ENCODE results near the gene SPINK9. TPM values are rescaled to one million over a fixed set of nuclear protein-coding genes. Genes with fewer than 3 reads are reported as not detected.

Gene SPINK9
- total RNA-seq, 1 experiment from 2014 or later = not detected

DNA sequence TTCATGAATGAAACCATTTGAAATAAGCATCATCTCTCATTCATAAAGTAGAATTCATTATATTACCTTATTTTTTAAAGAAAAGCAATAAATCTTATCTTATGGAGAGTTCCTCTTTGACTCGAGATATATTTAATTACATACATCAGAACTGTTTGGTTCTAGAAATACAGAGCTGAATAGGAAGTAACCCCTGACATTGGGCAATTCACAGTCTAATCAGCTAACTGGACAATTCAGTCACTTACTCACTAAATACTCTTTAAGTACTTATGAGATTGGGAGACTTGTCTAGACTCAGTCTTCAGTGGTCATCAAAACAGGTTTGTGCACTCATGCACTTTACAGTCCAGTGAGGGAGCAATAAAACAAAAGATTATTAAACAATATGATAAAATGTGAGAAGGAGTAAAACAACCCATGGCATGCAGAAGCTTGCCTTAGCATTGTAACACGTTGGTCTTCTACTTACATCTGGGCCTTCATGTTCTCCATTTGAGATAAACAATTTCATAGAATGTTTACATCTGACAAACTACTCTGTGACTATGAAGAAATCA, 36.9 kb downstream of the SPINK9 start:
- Histone ChIP-seq H2AFZ (ENCODE audit: low read length) (no peak overlapping the region), H3K4me1 (ENCODE audit: insufficient read depth, low read length) (no peaks in the 10 kb centered on the region), H3K18ac (ENCODE audit: insufficient read length, low read depth, low read length) (no peak overlapping the region), H2BK20ac (ENCODE audit: low read depth, low read length, poor library complexity, severe bottlenecking) (no peak overlapping the region), H3T11ph (ENCODE audit: low read length) (no peak overlapping the region), H4K5ac (ENCODE audit: insufficient read length, low read depth, low read length) (no peak overlapping the region), H3K9ac (ENCODE audit: extremely low read depth, insufficient read length, low read length) (no peak overlapping the region), H2BK15ac (ENCODE audit: low read depth, low read length) (no peak overlapping the region), H4K91ac (ENCODE audit: insufficient read length, low read depth, low read length) (no peak overlapping the region), H3K27me3 (ENCODE audit: insufficient read depth, low read length) (no peaks in the 10 kb centered on the region), H4K8ac (replicated peaks; ENCODE audit: insufficient read length, low read depth, low read length) (no peak overlapping the region), H2BK5ac (ENCODE audit: insufficient read length, low read length) (no peak overlapping the region), H3K23ac (ENCODE audit: insufficient read length, low read depth, low read length) (no peak overlapping the region), H3K79me2 (ENCODE audit: insufficient read depth, low read length) (no peaks in the 10 kb centered on the region), H2AK5ac (ENCODE audit: insufficient read length, low read length) (no peak overlapping the region), H3K4me2 (ENCODE audit: insufficient read depth, insufficient read length, low read length) (no peak overlapping the region), H3K4ac (ENCODE audit: low read depth, low read length) (no peak overlapping the region), H3K56ac (ENCODE audit: insufficient read length, low read depth, low read length) (no peak overlapping the region), H4K20me1 (ENCODE audit: control insufficient read depth, insufficient read depth, insufficient read length) (no peaks in the 10 kb centered on the region), H2BK12ac (ENCODE audit: insufficient read length, low read depth, low read length) (no peak overlapping the region), H3K14ac (ENCODE audit: insufficient read depth, low read length) (no peak overlapping the region), H3K9me3 (ENCODE audit: control insufficient read depth, low read depth, low read length) (no peaks in the 10 kb centered on the region), H3K23me2 (ENCODE audit: insufficient read length, low read depth, low read length, poor library complexity, severe bottlenecking) (no peaks in the 10 kb centered on the region), H3K79me1 (ENCODE audit: insufficient read depth, low read depth, low read length, poor library complexity, severe bottlenecking) (no peaks in the 10 kb centered on the region), H2BK120ac (ENCODE audit: low read depth, low read length, poor library complexity, severe bottlenecking) (no peak overlapping the region), H3K27ac (ENCODE audit: insufficient read length, low read depth, low read length) (no peak overlapping the region)
- no peak for DNase-seq
- no peak overlapping the region for H3K27ac Mint-ChIP-seq
- H3K36me3 Mint-ChIP-seq (ENCODE audit: insufficient read depth in 1 of 3, low read depth in 3 of 3) = peaks cover 0 to 10% (median 0%) of the 10 kb centered on the region in 3 experiments; a peak in 3 of 7 replicates
- H3K4me3 Mint-ChIP-seq = no peak overlapping the region
- TF ChIP-seq, protein P1, sequence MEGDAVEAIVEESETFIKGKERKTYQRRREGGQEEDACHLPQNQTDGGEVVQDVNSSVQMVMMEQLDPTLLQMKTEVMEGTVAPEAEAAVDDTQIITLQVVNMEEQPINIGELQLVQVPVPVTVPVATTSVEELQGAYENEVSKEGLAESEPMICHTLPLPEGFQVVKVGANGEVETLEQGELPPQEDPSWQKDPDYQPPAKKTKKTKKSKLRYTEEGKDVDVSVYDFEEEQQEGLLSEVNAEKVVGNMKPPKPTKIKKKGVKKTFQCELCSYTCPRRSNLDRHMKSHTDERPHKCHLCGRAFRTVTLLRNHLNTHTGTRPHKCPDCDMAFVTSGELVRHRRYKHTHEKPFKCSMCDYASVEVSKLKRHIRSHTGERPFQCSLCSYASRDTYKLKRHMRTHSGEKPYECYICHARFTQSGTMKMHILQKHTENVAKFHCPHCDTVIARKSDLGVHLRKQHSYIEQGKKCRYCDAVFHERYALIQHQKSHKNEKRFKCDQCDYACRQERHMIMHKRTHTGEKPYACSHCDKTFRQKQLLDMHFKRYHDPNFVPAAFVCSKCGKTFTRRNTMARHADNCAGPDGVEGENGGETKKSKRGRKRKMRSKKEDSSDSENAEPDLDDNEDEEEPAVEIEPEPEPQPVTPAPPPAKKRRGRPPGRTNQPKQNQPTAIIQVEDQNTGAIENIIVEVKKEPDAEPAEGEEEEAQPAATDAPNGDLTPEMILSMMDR (conservative IDR thresholded peaks at IDR 0.05) = no peak
- peaks cover 15 to 21% of the 10 kb centered on the region in 2 experiments for H3K4me1 Mint-ChIP-seq
- H3K27me3 Mint-ChIP-seq (ENCODE audit: low read depth) = no peaks in the 10 kb centered on the region
- no CpG with 5 or more reads among the region's 2 CpGs for WGBS (ENCODE audit: extremely low coverage, insufficient read length, low lambda C conversion rate)
- peaks cover 6 to 11% of the 10 kb centered on the region in 2 experiments; a peak in 4 of 5 replicates for H3K9me3 Mint-ChIP-seq

Measured in H9 (cell line).